Mesothelial cell of epicardium (in vitro differentiated cells): ENCODE data around the gene SFI1. TPM values are rescaled to one million over a fixed set of nuclear protein-coding genes. Genes with fewer than 3 reads are reported as not detected.

Experiments used
- DNase-seq, 2 experiments: peaks; one replicate each; pipeline ENCODE4 v3.0.0; 2021; ENCODE audit warnings: low spot score in 2 of 2; ENCODE audit not compliant: unreplicated experiment in 2 of 2
- H3K27ac Mint-ChIP-seq: 2 replicates; pipeline ENCODE4 v1.8.0; 2021; ENCODE audit warnings: mixed read lengths
- H3K27me3 Mint-ChIP-seq: 2 replicates; pipeline ENCODE4 v1.8.0; 2021; ENCODE audit warnings: low read depth, mixed read lengths
- H3K36me3 Mint-ChIP-seq: 2 replicates; pipeline ENCODE4 v1.8.0; 2021; ENCODE audit warnings: mixed read lengths
- H3K4me1 Mint-ChIP-seq: 2 replicates; pipeline ENCODE4 v1.8.0; 2021; ENCODE audit warnings: mixed read lengths
- H3K4me3 Mint-ChIP-seq: 2 replicates; pipeline ENCODE4 v1.8.0; 2021; ENCODE audit warnings: mild to moderate bottlenecking, moderate library complexity, mixed read lengths
- H3K9me3 Mint-ChIP-seq: 2 replicates; pipeline ENCODE4 v1.8.0; 2021; ENCODE audit warnings: mixed read lengths
- total RNA-seq: library from RNA; stranded (reverse); gene quantifications from 3 replicates; pipeline ENCODE4 v1.2.1, GENCODE V29; 2021
- TF ChIP-seq, protein P1 (sequence below): fragments of 200-600 bp; sonication (generic); IDR thresholded peaks from one replicate; pipeline ENCODE4 v1.5.0; 2021; ENCODE audit warnings: antibody characterized with exemption; ENCODE audit not compliant: unreplicated experiment

The SFI1 gene
- total RNA-seq, 1 donor from 2014 or later: 45.7 TPM

- TF ChIP-seq, protein P1, sequence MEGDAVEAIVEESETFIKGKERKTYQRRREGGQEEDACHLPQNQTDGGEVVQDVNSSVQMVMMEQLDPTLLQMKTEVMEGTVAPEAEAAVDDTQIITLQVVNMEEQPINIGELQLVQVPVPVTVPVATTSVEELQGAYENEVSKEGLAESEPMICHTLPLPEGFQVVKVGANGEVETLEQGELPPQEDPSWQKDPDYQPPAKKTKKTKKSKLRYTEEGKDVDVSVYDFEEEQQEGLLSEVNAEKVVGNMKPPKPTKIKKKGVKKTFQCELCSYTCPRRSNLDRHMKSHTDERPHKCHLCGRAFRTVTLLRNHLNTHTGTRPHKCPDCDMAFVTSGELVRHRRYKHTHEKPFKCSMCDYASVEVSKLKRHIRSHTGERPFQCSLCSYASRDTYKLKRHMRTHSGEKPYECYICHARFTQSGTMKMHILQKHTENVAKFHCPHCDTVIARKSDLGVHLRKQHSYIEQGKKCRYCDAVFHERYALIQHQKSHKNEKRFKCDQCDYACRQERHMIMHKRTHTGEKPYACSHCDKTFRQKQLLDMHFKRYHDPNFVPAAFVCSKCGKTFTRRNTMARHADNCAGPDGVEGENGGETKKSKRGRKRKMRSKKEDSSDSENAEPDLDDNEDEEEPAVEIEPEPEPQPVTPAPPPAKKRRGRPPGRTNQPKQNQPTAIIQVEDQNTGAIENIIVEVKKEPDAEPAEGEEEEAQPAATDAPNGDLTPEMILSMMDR: no peak
- no peak overlapping the region for H3K4me3 Mint-ChIP-seq
- no peak overlapping the region for H3K27ac Mint-ChIP-seq
- no peak for DNase-seq
- no peaks in the 10 kb centered on the region for H3K27me3 Mint-ChIP-seq
- H3K36me3 Mint-ChIP-seq: peaks cover 8% of the 10 kb centered on the region
- H3K4me1 Mint-ChIP-seq: peaks cover under 1% of the 10 kb centered on the region
- no peaks in the 10 kb centered on the region for H3K9me3 Mint-ChIP-seq
Observed at GRCh38 chr22:31579835-31580242, 83.5 kb downstream of the SFI1 start.

- Mint-ChIP-seq H3K36me3 (peaks cover 12% of the 10 kb centered on the region), H3K9me3 (peaks cover 6% of the 10 kb centered on the region)
- TF ChIP-seq, protein P1: no peak
Observed at GRCh38 chr22:31583861-31584485, 87.6 kb downstream of the SFI1 start.

GRCh38 chr22:31584804-31585160 is 88.4 kb downstream of the SFI1 start:
- Mint-ChIP-seq H3K4me1 (peaks cover 18% of the 10 kb centered on the region), H3K9me3 (peaks cover 6% of the 10 kb centered on the region), H3K27ac (no peak overlapping the region), H3K36me3 (peaks cover 12% of the 10 kb centered on the region), H3K4me3 (no peak overlapping the region), H3K27me3 (no peaks in the 10 kb centered on the region)
- TF ChIP-seq, protein P1: no peak
- DNase-seq: no peak

More at GRCh38 chr22:31583861-31584485, 87.6 kb downstream of the SFI1 start:
- H3K27me3 Mint-ChIP-seq: no peaks in the 10 kb centered on the region
- no peak for DNase-seq
- no peak overlapping the region for H3K4me3 Mint-ChIP-seq
- no peak overlapping the region for H3K27ac Mint-ChIP-seq
- peaks cover 18% of the 10 kb centered on the region for H3K4me1 Mint-ChIP-seq

DNA sequence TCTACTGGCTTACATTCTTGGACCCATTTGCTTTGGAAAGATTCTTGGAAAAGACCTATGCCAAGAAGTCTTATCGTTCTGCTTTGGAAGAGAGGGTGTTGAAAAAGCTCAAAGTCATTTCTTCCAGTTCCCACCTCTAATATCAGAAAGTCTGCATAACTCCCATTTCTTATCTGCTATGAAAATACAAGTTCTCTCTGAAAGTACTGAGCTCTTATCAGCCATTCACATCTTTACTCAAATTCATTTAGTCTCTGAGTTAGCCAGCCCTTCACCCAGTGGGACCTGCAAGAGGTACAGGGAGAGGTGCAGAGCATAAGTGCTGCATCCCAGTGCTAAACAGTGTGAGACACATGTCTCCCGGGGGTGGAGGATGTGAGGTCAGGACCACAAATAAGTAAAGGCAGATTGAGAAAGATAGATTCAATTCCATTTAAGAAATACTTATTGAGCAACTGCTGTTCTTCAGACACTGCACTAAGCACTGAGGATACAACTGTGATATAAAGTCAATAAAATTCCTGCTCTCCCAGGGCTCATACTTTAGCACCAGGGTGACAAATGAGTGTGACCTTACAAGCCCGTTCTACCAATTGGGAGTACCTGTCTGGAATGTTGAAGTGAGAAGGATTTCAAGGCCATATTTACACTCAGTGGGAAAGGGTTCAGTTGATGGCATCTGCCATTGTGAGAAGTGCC is 89.0 kb downstream of the SFI1 start:
- Mint-ChIP-seq H3K9me3 (peaks cover 6% of the 10 kb centered on the region), H3K4me3 (no peak overlapping the region), H3K27ac (peak overlapping the region; percentile 52), H3K36me3 (peaks cover 12% of the 10 kb centered on the region), H3K4me1 (peaks cover 18% of the 10 kb centered on the region), H3K27me3 (no peaks in the 10 kb centered on the region)
- TF ChIP-seq, protein P1: no peak
- DNase-seq: no peak

DNA sequence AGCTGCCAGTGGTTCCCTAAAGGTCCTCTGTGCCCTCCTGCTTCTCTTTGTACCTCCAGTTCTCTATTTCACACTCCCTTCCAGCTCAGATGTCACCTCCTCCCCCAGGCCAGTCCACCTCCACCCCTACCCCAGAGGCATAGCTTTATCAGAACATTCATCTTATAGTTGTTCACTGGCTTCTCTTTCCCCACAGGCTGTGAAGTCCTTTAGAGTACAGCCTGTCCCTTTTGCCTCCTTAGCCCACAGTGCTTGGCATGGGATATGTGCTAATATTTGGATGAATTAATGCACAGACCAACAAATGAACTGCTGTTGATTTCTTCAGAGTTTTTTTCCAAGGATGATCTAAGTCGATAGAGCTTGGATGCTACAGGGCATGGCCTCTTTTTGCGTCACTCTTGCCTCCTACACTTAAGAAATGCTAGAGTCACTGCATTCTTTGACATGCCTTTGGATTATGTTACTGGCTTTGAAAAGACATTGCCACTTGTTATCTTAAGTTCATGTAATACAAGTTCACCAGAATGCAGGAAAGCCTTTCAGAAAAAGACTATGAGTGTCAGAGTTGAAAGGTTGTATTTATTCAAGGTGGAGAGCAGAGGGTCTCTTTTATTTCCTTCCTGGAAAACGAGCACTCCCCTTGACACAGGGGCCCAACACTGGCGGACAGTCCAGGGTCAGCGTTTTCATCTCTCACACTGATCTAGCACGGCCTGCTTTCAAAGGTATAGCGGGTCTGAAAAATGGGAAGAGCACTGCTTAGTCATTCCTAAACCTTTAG is 90.0 kb downstream of the SFI1 start:
- Mint-ChIP-seq H3K27me3 (no peaks in the 10 kb centered on the region), H3K4me3 (no peak overlapping the region), H3K36me3 (peaks cover 15% of the 10 kb centered on the region), H3K27ac (peak overlapping the region; percentile 23), H3K4me1 (peaks cover 18% of the 10 kb centered on the region), H3K9me3 (peaks cover 6% of the 10 kb centered on the region)
- DNase-seq: no peak
- TF ChIP-seq, protein P1: no peak
